ENCODE measurements around the gene CHMP4A. TPM values are rescaled to one million over a fixed set of nuclear protein-coding genes. Genes with fewer than 3 reads are reported as not detected.

CHMP4A gene
- total RNA-seq, 4 donors from 2014 or later: 43.9 to 118 (median 82.1) TPM

DNA sequence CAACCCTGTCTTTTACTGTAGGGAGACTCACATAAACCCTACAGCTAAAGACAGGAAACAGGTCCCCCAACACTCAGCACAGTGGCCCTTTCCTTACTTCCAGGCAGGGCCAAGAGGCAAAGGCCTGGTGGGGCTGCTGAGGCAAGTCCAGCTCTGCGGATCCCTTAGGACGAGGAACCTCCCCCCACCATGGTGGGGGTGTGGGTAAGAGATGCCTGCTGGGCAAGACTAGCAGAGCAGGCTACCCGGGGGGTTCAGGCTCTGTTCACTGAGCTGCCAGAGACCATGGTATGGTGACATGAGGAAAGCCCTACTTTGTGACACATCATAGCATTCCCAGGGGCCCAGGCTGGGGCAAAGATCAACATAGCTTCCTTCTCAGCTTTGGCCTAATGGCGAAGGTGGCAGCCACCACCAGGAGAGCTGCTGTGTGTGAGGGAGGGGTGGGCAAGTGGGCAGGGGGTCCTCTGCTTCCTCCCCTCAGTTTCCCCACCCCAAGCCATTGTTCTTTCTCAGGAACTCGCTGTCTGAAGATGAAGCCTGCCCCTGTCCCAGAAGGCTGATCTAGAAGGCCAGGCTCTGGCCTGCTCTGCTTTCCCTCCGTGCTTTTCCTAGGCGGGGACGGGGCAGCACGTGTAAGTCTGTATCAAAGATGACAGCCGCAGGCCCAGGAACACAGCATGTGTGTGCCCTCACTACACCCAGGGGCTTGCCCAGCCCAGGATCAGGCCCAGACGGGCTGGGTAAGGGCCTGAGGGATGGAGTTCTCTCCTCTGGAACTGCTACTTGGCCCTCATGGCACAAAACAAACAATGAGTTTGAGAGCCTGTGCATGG, 39.2 kb upstream of the CHMP4A start:
- peaks cover 0 to 56% (median 0%) of the 10 kb centered on the region in 3 donors for H3K36me3 ChIP-seq
- H3K4me3 ChIP-seq: no peak overlapping the region
- TF ChIP-seq EP300 (IDR thresholded peaks at IDR 0.05): no peak
- TF ChIP-seq, protein P1, sequence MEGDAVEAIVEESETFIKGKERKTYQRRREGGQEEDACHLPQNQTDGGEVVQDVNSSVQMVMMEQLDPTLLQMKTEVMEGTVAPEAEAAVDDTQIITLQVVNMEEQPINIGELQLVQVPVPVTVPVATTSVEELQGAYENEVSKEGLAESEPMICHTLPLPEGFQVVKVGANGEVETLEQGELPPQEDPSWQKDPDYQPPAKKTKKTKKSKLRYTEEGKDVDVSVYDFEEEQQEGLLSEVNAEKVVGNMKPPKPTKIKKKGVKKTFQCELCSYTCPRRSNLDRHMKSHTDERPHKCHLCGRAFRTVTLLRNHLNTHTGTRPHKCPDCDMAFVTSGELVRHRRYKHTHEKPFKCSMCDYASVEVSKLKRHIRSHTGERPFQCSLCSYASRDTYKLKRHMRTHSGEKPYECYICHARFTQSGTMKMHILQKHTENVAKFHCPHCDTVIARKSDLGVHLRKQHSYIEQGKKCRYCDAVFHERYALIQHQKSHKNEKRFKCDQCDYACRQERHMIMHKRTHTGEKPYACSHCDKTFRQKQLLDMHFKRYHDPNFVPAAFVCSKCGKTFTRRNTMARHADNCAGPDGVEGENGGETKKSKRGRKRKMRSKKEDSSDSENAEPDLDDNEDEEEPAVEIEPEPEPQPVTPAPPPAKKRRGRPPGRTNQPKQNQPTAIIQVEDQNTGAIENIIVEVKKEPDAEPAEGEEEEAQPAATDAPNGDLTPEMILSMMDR (IDR thresholded peaks at IDR 0.05): no peak
- no peak for TF ChIP-seq POLR2A (IDR thresholded peaks at IDR 0.05)
- H3K27ac ChIP-seq: no peak overlapping the region
- H3K4me1 ChIP-seq: no peaks in the 10 kb centered on the region
- no peak for DNase-seq (ENCODE audit: low spot score in 2 of 2)
- WGBS, 2 donors: 80 to 85% methylated on average over 11 of the region's 11 CpGs
- no peaks in the 10 kb centered on the region for H3K27me3 ChIP-seq
- no peaks in the 10 kb centered on the region for H3K9me3 ChIP-seq

DNA sequence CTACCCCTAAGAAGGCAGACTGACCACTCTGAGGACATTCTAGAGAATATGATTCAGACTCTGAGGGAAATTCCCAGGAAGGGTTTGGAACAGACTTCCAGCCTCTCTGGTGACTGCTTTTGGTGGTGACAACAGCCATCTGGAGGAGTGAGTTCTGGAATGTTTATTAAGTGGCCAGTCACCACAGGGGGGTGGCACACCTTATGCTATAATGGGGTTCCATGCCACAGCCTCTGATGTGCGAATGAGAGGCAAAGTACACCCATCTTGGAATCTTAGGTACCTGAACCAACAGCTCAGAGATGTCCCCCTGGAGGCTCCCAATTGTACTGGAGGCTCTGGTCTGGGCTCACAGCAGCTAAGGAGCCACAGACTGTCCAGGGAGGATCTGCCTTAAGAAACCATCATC, 38.6 kb upstream of the CHMP4A start:
- H3K4me3 ChIP-seq: no peak overlapping the region
- DNase-seq (ENCODE audit: low spot score in 2 of 2): no peak
- no peak overlapping the region for H3K27ac ChIP-seq
- WGBS, 2 donors: 80 to 93% methylated on average over 1 of the region's 1 CpG
- no peaks in the 10 kb centered on the region for H3K4me1 ChIP-seq
- no peaks in the 10 kb centered on the region for H3K9me3 ChIP-seq
- H3K36me3 ChIP-seq: peaks cover 0 to 56% (median 0%) of the 10 kb centered on the region in 3 donors
- no peaks in the 10 kb centered on the region for H3K27me3 ChIP-seq
- TF ChIP-seq EP300 (IDR thresholded peaks at IDR 0.05): no peak
- TF ChIP-seq POLR2A (IDR thresholded peaks at IDR 0.05): no peak
- TF ChIP-seq, protein P1 (IDR thresholded peaks at IDR 0.05): no peak

DNA sequence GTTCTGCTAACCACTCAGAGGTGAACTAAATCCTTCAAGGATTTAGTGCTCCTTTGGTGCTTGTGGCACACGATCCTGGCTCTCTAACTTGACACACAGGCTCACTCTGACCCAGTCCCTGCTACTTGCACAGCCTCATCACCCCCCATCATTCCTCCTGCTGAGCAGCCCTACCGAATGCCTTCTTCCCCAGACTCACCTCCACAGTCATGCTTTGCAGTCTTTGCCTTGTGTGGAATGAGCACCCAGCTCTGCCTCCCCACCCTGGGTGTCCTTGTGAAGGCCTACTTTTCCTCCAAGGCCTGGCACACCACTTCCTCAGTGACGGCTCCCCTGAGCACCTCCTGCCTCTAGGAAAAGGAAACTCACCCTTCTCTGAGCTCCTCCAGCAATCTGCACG, 37.1 kb upstream of the CHMP4A start:
- 50 to 55% methylated on average over 4 of the region's 4 CpGs for WGBS, 2 donors
- Histone ChIP-seq H3K36me3 (peaks cover 0 to 49% (median 0%) of the 10 kb centered on the region in 3 donors), H3K9me3 (no peaks in the 10 kb centered on the region), H3K4me1 (no peaks in the 10 kb centered on the region), H3K27ac (no peak overlapping the region), H3K27me3 (no peaks in the 10 kb centered on the region), H3K4me3 (no peak overlapping the region)
- DNase-seq (ENCODE audit: low spot score in 2 of 2): no peak
- no peak for TF ChIP-seq EP300 (IDR thresholded peaks at IDR 0.05)
- TF ChIP-seq, protein P1 (IDR thresholded peaks at IDR 0.05): no peak
- no peak for TF ChIP-seq POLR2A (IDR thresholded peaks at IDR 0.05)

DNA sequence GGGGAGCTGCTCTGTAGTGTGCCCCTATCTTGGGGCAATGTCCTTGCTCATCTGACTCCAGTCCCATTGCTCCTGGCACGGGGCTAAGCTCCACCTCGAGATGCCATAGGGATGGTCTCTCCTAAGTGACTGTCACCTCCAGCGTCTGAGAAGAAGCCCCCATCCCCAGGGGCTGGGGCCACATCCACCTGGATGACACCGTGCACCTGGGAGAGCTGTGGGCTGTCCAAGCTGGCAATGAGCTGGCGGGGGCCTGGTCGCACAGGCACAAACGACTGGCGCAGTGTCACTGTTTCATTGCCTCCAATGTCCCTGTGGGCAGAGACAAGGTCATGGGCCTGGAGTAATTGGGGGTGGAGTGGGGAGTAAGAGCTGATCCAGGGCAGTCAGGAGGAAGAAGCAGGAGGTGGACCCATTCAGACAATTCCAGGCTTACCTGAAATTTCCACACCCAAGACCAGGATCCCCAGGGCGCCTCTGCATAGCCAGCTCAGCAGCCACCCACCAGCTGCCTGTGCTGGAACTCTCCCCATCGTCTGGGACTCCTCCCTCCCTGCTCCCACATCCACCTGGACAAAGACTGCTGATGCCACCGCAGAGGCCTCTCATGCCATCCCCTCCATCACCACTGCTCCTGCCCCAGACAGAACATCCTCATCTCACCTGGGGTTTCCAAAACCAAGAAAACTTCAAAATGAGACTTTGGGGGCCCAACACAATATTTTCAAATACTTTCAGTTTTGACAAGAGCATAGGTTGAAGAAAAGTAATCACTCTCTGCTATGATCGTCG, 36.1 kb upstream of the CHMP4A start:
- H3K9me3 ChIP-seq: no peaks in the 10 kb centered on the region
- H3K27ac ChIP-seq: no peak overlapping the region
- H3K4me1 ChIP-seq: no peaks in the 10 kb centered on the region
- DNase-seq (ENCODE audit: low spot score in 2 of 2): no peak
- no peaks in the 10 kb centered on the region for H3K27me3 ChIP-seq
- TF ChIP-seq, protein P1 (IDR thresholded peaks at IDR 0.05): no peak
- TF ChIP-seq POLR2A (IDR thresholded peaks at IDR 0.05) (no peak), EP300 (IDR thresholded peaks at IDR 0.05) (no peak)
- WGBS, 2 donors: 71 to 78% methylated on average over 12 to 13 of the region's 13 CpGs
- H3K36me3 ChIP-seq: peaks cover 0 to 40% (median 0%) of the 10 kb centered on the region in 3 donors
- no peak overlapping the region for H3K4me3 ChIP-seq

DNA sequence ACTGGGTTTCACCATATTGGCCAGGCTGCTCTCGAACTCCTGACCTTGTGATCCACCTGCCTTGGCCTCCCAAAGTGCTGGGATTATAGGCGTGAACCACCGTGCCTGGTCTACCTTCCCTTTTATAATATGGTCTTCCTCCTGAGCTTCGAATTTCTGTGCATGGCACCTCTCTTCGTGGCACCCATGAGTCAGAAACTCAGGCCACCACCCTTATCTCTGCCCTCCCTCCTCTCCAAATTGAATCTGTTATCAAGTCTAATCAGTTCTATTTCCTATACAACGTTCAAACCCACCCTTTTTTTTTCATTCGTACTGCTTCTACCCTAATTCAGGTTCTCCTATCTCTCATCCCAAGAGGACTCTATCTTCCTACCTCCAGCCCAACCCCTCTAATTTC, 34.1 kb upstream of the CHMP4A start:
- no peak overlapping the region for H3K27ac ChIP-seq
- H3K4me1 ChIP-seq: peaks cover 0 to 9% (median 7%) of the 10 kb centered on the region in 4 donors
- H3K36me3 ChIP-seq: peaks cover 0 to 20% (median 0%) of the 10 kb centered on the region in 3 donors
- no peaks in the 10 kb centered on the region for H3K9me3 ChIP-seq
- TF ChIP-seq EP300 (IDR thresholded peaks at IDR 0.05) (no peak), POLR2A (IDR thresholded peaks at IDR 0.05) (no peak)
- TF ChIP-seq, protein P1 (IDR thresholded peaks at IDR 0.05): no peak
- no peak overlapping the region for H3K4me3 ChIP-seq
- 70 to 81% methylated on average over 7 of the region's 7 CpGs for WGBS, 2 donors
- no peak for DNase-seq (ENCODE audit: low spot score in 2 of 2)
- no peaks in the 10 kb centered on the region for H3K27me3 ChIP-seq
